Type B pancreatic cell (in vitro differentiated cells): ENCODE results near the gene ARFGAP1. TPM values are rescaled to one million over a fixed set of nuclear protein-coding genes. Genes with fewer than 3 reads are reported as not detected.

Experiments used
- DNase-seq: peaks from one replicate; pipeline ENCODE4 v3.0.0; 2021; ENCODE audit warnings: mixed read lengths; ENCODE audit not compliant: unreplicated experiment; ENCODE audit errors: extremely low spot score
- H3K27ac Mint-ChIP-seq: 2 replicates; pipeline ENCODE4 v1.8.0; 2021; ENCODE audit warnings: mild to moderate bottlenecking, mixed read lengths
- H3K27me3 Mint-ChIP-seq: 2 replicates; pipeline ENCODE4 v1.8.0; 2021; ENCODE audit warnings: mixed read lengths
- H3K36me3 Mint-ChIP-seq: 2 replicates; pipeline ENCODE4 v1.8.0; 2021; ENCODE audit warnings: mixed read lengths
- H3K4me1 Mint-ChIP-seq: one replicate; pipeline ENCODE4 v1.8.0; 2021; ENCODE audit warnings: mixed read lengths; ENCODE audit not compliant: unreplicated experiment
- H3K4me3 Mint-ChIP-seq: 2 replicates; pipeline ENCODE4 v1.8.0; 2021; ENCODE audit warnings: mild to moderate bottlenecking, mixed read lengths
- H3K9me3 Mint-ChIP-seq: 2 replicates; pipeline ENCODE4 v1.8.0; 2021; ENCODE audit warnings: mixed read lengths
- total RNA-seq: library from RNA; stranded (reverse); gene quantifications from 2 replicates; pipeline ENCODE4 v1.2.1, GENCODE V29; 2021; ENCODE audit warnings: low replicate concordance
- TF ChIP-seq, protein P1 (sequence below): fragments of 200-600 bp; sonication (generic); conservative IDR thresholded peaks from 2 replicates; pipeline ENCODE4 v1.5.0; 2021; ENCODE audit warnings: antibody characterized with exemption, mild to moderate bottlenecking

Gene ARFGAP1
- total RNA-seq, 1 donor from 2014 or later = 132 TPM

DNA sequence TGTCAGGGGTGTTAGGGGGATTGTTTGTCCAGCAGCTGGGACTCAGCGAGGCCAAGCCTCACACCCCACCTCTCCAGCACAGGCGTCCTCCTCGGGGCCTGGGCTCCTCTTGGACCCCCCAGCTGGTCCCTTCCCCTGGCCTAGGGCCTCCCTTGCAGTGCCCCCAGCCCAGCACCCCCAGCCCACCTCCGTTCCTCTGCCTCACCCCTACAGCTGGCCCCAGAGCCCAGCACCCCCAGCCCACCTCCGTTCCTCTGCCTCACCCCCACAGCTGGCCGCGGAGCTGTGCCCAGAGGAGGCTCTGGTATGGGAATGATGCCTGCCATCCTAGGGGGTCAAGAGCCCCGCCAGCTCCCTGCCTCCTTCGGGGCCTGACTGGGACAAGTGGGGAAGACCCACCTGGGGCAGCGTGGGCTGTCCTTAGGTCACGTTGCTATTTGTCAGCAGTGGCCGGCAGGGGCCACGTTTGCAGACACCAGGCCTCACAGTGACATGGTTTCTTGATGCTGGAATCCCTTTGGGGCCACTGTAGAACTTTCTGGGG lies 12.4 kb downstream of the ARFGAP1 start:
- Mint-ChIP-seq H3K27me3 (no peaks in the 10 kb centered on the region), H3K4me1 (no peaks in the 10 kb centered on the region), H3K4me3 (no peak overlapping the region), H3K36me3 (no peaks in the 10 kb centered on the region), H3K9me3 (no peaks in the 10 kb centered on the region), H3K27ac (no peak overlapping the region)
- DNase-seq = no peak
- TF ChIP-seq, protein P1, sequence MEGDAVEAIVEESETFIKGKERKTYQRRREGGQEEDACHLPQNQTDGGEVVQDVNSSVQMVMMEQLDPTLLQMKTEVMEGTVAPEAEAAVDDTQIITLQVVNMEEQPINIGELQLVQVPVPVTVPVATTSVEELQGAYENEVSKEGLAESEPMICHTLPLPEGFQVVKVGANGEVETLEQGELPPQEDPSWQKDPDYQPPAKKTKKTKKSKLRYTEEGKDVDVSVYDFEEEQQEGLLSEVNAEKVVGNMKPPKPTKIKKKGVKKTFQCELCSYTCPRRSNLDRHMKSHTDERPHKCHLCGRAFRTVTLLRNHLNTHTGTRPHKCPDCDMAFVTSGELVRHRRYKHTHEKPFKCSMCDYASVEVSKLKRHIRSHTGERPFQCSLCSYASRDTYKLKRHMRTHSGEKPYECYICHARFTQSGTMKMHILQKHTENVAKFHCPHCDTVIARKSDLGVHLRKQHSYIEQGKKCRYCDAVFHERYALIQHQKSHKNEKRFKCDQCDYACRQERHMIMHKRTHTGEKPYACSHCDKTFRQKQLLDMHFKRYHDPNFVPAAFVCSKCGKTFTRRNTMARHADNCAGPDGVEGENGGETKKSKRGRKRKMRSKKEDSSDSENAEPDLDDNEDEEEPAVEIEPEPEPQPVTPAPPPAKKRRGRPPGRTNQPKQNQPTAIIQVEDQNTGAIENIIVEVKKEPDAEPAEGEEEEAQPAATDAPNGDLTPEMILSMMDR = no peak

DNA sequence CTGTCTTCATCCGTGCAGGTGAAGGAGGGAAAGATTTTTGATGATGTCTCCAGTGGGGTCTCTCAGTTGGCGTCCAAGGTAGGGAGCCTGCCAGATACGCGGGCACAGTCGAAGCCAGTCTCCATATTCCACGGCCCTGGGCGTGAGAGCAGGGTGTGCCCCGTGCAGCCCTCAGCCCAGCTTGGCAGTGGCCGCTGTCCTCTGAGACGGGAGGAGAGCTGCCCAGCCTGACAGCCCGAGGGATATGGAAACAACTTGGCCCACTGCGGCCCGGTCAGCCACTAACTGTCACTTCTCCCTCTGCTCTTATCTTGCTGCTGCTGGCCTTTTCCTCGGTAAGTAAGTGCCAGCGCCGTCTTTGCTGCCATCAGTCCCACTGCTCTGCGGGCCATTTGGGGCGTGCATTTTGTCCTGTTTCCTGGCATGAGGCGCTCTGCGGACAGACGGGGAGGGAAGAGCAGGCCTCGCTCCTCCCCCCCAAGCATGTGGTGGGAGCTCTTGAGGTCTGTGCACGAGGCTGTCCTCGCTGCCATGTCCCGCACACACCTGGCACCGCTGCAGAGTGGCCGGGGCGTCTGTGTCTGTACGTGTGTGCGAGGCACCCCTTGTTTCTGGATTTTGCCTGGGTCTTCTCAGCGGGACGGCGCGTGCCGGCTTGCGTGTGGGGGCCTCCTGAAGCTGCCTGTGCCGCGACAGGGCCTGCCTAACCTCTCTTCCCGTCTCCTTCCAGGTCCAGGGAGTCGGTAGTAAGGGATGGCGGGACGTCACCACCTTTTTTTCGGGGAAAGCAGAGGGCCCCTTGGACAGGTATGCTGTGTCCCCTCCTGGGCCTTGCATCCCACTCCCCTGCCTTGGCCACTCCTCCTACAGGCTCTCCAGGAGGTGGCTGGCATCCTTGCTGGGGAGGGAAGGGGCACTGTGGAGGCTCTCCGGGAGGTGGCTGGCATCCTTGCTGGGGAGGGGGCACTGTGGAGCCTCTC lies 13.3 kb downstream of the ARFGAP1 start:
- Mint-ChIP-seq H3K36me3 (no peaks in the 10 kb centered on the region), H3K4me1 (no peaks in the 10 kb centered on the region), H3K27ac (peak overlapping the region; percentile 16), H3K4me3 (no peak overlapping the region), H3K27me3 (no peaks in the 10 kb centered on the region), H3K9me3 (no peaks in the 10 kb centered on the region)
- no peak for DNase-seq
- TF ChIP-seq, protein P1 = no peak

DNA sequence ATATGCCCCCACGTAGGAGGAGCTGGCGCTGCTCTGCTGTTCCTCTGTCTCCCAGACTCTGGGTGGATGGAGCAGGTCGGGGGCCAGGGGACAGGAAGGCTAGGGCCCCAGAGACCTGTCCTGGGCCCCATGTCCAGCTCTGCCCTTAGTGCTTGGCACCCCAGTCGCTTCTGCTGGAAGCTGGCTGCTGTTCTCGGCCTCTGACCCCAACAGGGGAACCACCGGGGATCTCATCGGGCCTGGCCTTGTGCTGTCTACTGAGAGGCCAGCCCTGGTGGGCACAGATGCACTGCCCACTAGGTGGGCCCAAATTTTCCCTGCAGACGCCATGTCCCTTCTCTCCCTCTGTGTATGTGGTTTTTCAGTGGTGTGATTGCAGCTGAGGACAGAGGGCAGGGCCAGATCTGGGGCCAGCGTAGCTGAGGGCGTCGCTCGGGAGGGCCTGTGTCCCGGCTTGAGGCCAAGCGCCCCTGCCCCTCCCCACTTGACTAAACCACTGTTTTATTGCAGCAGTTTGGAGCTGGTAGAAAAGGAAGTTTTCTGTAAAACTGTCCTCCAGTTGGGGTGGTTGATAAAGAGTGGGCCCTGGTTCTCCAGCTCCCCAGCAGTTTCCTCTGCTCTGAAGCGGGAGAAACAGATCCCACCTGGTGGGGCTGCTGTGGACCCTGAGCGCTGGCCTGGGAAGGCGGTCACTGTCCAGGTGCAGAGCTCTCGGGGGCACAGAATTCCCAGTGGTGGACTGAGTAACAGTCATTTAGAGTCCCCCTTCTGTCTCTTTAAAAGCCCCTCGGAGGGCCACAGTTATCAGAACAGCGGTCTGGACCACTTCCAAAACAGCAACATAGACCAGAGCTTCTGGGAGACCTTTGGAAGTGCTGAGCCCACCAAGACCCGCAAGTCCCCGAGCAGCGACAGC lies 14.4 kb downstream of the ARFGAP1 start:
- H3K4me1 Mint-ChIP-seq = no peaks in the 10 kb centered on the region
- H3K36me3 Mint-ChIP-seq = no peaks in the 10 kb centered on the region
- H3K27ac Mint-ChIP-seq = no peak overlapping the region
- H3K4me3 Mint-ChIP-seq = no peak overlapping the region
- TF ChIP-seq, protein P1 = no peak
- DNase-seq = no peak
- no peaks in the 10 kb centered on the region for H3K27me3 Mint-ChIP-seq
- H3K9me3 Mint-ChIP-seq = no peaks in the 10 kb centered on the region

DNA sequence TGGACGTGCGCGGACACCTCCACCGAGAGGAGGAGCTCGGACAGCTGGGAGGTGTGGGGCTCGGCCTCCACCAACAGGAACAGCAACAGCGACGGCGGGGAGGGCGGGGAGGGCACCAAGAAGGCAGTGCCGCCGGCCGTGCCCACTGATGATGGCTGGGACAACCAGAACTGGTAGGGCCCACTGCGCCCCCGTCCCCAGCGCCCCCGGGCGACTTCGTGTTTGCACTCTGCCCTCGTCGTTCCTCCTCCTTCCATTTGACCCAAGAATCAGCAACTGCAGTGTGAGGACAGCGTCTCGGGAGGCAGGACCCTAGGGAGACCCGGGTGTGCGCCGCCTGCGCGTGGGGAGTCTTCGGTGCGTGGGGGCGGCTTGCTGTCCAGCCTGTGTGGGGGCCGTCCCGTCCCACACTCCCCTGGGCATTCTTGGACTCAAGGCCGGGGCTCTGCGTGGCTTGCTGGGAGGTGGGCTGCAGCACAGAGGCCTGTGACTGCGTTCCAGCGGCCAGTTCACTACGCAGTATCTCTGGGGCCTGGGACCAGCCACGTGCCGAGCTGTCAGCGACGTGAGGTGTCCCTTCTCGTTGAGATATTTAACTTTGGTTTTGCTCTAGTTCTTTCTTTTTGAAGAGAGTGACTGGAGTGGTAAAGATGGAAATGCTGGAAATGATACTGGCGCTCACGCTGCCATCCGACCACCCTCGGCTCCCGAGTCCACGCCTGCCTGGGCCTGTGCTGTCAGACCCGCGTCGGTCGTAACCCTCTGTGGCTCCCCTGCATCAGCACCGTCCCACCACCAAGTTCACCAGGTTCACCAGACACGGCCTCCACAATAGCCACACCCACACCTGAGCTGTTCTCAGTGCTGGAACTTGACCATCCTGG lies 15.3 kb downstream of the ARFGAP1 start:
- H3K36me3 Mint-ChIP-seq = no peaks in the 10 kb centered on the region
- no peak overlapping the region for H3K4me3 Mint-ChIP-seq
- no peak overlapping the region for H3K27ac Mint-ChIP-seq
- H3K4me1 Mint-ChIP-seq = no peaks in the 10 kb centered on the region
- no peaks in the 10 kb centered on the region for H3K9me3 Mint-ChIP-seq
- DNase-seq = no peak
- TF ChIP-seq, protein P1 = no peak
- no peaks in the 10 kb centered on the region for H3K27me3 Mint-ChIP-seq
